ENCODE measurements around the gene NCMAP. TPM values are rescaled to one million over a fixed set of nuclear protein-coding genes. Genes with fewer than 3 reads are reported as not detected.

NCMAP gene
- total and polyA plus RNA-seq, 2 donors (not counting 1 experiment from before 2014, with no cell fraction given) = not detected

GRCh38 chr1:24560361-24560760, 4.5 kb downstream of the NCMAP start:
- H2AFZ ChIP-seq (ENCODE audit: low read length) = no peak overlapping the region
- H3K9ac ChIP-seq (ENCODE audit: insufficient read depth, low read length) = no peak overlapping the region
- no peaks in the 10 kb centered on the region for H3K4me1 ChIP-seq (ENCODE audit: control insufficient read depth, extremely low read depth, insufficient read depth, low read length)
- H3K27ac ChIP-seq (ENCODE audit: insufficient read depth, low read length) = no peak overlapping the region
- H3K79me2 ChIP-seq (ENCODE audit: control insufficient read depth, insufficient read depth, low read length) = no peaks in the 10 kb centered on the region
- no peaks in the 10 kb centered on the region for H4K20me1 ChIP-seq (ENCODE audit: control insufficient read depth, extremely low read depth, insufficient read depth, low read length)
- no peak overlapping the region for H3K4me2 ChIP-seq (ENCODE audit: extremely low read depth, insufficient read depth, low read length)
- no peak overlapping the region for H3K4me3 ChIP-seq (replicated peaks in 1 of 4; ENCODE audit: control extremely low read depth in 1 of 4, insufficient read depth in 1 of 4, low read depth in 3 of 4, low read length in 4 of 4)
- TF ChIP-seq EZH2 (IDR thresholded peaks at IDR 0.05; ENCODE audit: low read length, missing control alignments) = no peak
- TF ChIP-seq, protein P1, sequence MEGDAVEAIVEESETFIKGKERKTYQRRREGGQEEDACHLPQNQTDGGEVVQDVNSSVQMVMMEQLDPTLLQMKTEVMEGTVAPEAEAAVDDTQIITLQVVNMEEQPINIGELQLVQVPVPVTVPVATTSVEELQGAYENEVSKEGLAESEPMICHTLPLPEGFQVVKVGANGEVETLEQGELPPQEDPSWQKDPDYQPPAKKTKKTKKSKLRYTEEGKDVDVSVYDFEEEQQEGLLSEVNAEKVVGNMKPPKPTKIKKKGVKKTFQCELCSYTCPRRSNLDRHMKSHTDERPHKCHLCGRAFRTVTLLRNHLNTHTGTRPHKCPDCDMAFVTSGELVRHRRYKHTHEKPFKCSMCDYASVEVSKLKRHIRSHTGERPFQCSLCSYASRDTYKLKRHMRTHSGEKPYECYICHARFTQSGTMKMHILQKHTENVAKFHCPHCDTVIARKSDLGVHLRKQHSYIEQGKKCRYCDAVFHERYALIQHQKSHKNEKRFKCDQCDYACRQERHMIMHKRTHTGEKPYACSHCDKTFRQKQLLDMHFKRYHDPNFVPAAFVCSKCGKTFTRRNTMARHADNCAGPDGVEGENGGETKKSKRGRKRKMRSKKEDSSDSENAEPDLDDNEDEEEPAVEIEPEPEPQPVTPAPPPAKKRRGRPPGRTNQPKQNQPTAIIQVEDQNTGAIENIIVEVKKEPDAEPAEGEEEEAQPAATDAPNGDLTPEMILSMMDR (conservative IDR thresholded peaks at IDR 0.05 in 1 of 2, IDR thresholded peaks at IDR 0.05 in 1 of 2; ENCODE audit: low read depth in 1 of 2, low read length in 2 of 2) = no peak
- H3K36me3 ChIP-seq (ENCODE audit: control insufficient read depth, insufficient read depth, low read length) = no peaks in the 10 kb centered on the region
- H3K9me3 ChIP-seq (ENCODE audit: control insufficient read depth, insufficient read depth, low read depth, low read length) = no peaks in the 10 kb centered on the region
- no peak for DNase-seq (ENCODE audit: low read depth in 2 of 2)
- peaks cover 12% of the 10 kb centered on the region for H3K27me3 ChIP-seq (ENCODE audit: control insufficient read depth, insufficient read depth, low read length)

DNA sequence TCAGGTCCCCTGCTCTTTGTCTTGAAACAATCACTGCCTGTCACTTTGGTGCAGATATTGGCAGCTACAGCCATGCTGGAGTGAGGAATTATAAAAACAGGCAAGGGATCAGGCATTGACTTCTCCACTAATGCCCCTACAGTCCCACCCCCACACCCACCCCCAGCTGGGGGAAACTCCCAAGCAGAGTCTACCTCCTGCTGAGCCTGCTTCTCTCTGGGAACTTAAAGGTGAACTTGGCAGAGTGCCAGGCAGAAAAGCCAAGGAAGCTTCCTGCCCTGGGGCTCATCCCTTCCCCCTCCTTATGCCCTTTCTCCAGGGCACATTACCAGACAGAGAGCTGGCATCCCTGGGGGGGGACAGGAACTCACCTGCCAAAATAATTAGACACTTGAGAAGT, 6.7 kb downstream of the NCMAP start:
- H3K4me3 ChIP-seq (replicated peaks in 1 of 4; ENCODE audit: control extremely low read depth in 1 of 4, insufficient read depth in 1 of 4, low read depth in 3 of 4, low read length in 4 of 4) = no peak overlapping the region
- H3K27ac ChIP-seq (ENCODE audit: insufficient read depth, low read length) = no peak overlapping the region
- TF ChIP-seq EZH2 (IDR thresholded peaks at IDR 0.05; ENCODE audit: low read length, missing control alignments) = no peak
- TF ChIP-seq, protein P1 (conservative IDR thresholded peaks at IDR 0.05 in 1 of 2, IDR thresholded peaks at IDR 0.05 in 1 of 2; ENCODE audit: low read depth in 1 of 2, low read length in 2 of 2) = no peak
- H2AFZ ChIP-seq (ENCODE audit: low read length) = no peak overlapping the region
- no peaks in the 10 kb centered on the region for H3K4me1 ChIP-seq (ENCODE audit: control insufficient read depth, extremely low read depth, insufficient read depth, low read length)
- no peaks in the 10 kb centered on the region for H4K20me1 ChIP-seq (ENCODE audit: control insufficient read depth, extremely low read depth, insufficient read depth, low read length)
- DNase-seq (ENCODE audit: low read depth in 2 of 2) = no peak
- H3K4me2 ChIP-seq (ENCODE audit: extremely low read depth, insufficient read depth, low read length) = no peak overlapping the region
- no peaks in the 10 kb centered on the region for H3K36me3 ChIP-seq (ENCODE audit: control insufficient read depth, insufficient read depth, low read length)
- H3K9ac ChIP-seq (ENCODE audit: insufficient read depth, low read length) = no peak overlapping the region
- no peaks in the 10 kb centered on the region for H3K79me2 ChIP-seq (ENCODE audit: control insufficient read depth, insufficient read depth, low read length)
- no peaks in the 10 kb centered on the region for H3K9me3 ChIP-seq (ENCODE audit: control insufficient read depth, insufficient read depth, low read depth, low read length)
- H3K27me3 ChIP-seq (ENCODE audit: control insufficient read depth, insufficient read depth, low read length) = peaks cover 6% of the 10 kb centered on the region

GRCh38 chr1:24564695-24565094, 8.8 kb downstream of the NCMAP start:
- no peaks in the 10 kb centered on the region for H3K79me2 ChIP-seq (ENCODE audit: control insufficient read depth, insufficient read depth, low read length)
- no peaks in the 10 kb centered on the region for H4K20me1 ChIP-seq (ENCODE audit: control insufficient read depth, extremely low read depth, insufficient read depth, low read length)
- H3K9me3 ChIP-seq (ENCODE audit: control insufficient read depth, insufficient read depth, low read depth, low read length) = no peaks in the 10 kb centered on the region
- no peak overlapping the region for H3K4me3 ChIP-seq (replicated peaks in 1 of 4; ENCODE audit: control extremely low read depth in 1 of 4, insufficient read depth in 1 of 4, low read depth in 3 of 4, low read length in 4 of 4)
- no peak overlapping the region for H3K4me2 ChIP-seq (ENCODE audit: extremely low read depth, insufficient read depth, low read length)
- no peak for TF ChIP-seq EZH2 (IDR thresholded peaks at IDR 0.05; ENCODE audit: low read length, missing control alignments)
- TF ChIP-seq, protein P1 (conservative IDR thresholded peaks at IDR 0.05 in 1 of 2, IDR thresholded peaks at IDR 0.05 in 1 of 2; ENCODE audit: low read depth in 1 of 2, low read length in 2 of 2) = no peak
- H3K27ac ChIP-seq (ENCODE audit: insufficient read depth, low read length) = no peak overlapping the region
- H2AFZ ChIP-seq (ENCODE audit: low read length) = no peak overlapping the region
- no peak for DNase-seq (ENCODE audit: low read depth in 2 of 2)
- H3K9ac ChIP-seq (ENCODE audit: insufficient read depth, low read length) = no peak overlapping the region
- no peaks in the 10 kb centered on the region for H3K36me3 ChIP-seq (ENCODE audit: control insufficient read depth, insufficient read depth, low read length)
- peaks cover 3% of the 10 kb centered on the region for H3K27me3 ChIP-seq (ENCODE audit: control insufficient read depth, insufficient read depth, low read length)
- H3K4me1 ChIP-seq (ENCODE audit: control insufficient read depth, extremely low read depth, insufficient read depth, low read length) = no peaks in the 10 kb centered on the region

Measured in fibroblast of lung (primary cell).